IMR-90 (cell line): ENCODE measurements around the gene PSENEN. TPM values are rescaled to one million over a fixed set of nuclear protein-coding genes. Genes with fewer than 3 reads are reported as not detected.

Experiments
- ATAC-seq: fragments of 200-7000 bp; cut with Tn5 transposase; 2 replicates; pipeline ENCODE4 v1.9.1; 2020; ENCODE audit warnings: low read depth, mild to moderate bottlenecking, moderate library complexity
- BruUV-seq: library from RNA; stranded (reverse); fragments of 400-500 nt; replicated peaks from 2 replicates; lab custom pipeline; 2021; lab: Mats Ljungman, UMichigan
- CTCF ChIA-PET: fragments of 300-600 bp; formaldehyde crosslinking; extraction: SDS; loops from one replicate; lab custom pipeline; 2021; ENCODE audit warnings: antibody characterized with exemption; lab: Yijun Ruan, JAX
- POLR2A ChIA-PET: fragments of 300-600 bp; sonication (Branson Sonifier 250); formaldehyde crosslinking; loops from one replicate; lab custom pipeline; 2022; ENCODE audit warnings: antibody characterized with exemption; ENCODE audit not compliant: unreplicated experiment; lab: Charles Lee
- DNase-seq: peaks from one replicate; pipeline ENCODE4 v3.0.0; 2013
- H2AFZ ChIP-seq: replicated peaks from 2 replicates; pipeline ENCODE3; 2013; ENCODE audit warnings: low read length, mild to moderate bottlenecking; ENCODE audit not compliant: poor library complexity
- H2AK5ac ChIP-seq: 2 replicates; pipeline ENCODE4 v1.6.1; 2013; ENCODE audit warnings: low read depth, low read length, inconsistent platforms
- H2AK9ac ChIP-seq: replicated peaks from 2 replicates; pipeline ENCODE3; 2013; ENCODE audit warnings: mild to moderate bottlenecking, low read depth, low read length, moderate library complexity; ENCODE audit not compliant: poor library complexity
- H2BK120ac ChIP-seq: 2 replicates; pipeline ENCODE4 v1.6.1; 2013; ENCODE audit warnings: low read depth, low read length, inconsistent platforms
- H2BK15ac ChIP-seq: 3 replicates; pipeline ENCODE4 v1.6.1; 2013; ENCODE audit warnings: low read depth, low read length, inconsistent platforms
- H2BK20ac ChIP-seq: 2 replicates; pipeline ENCODE4 v1.6.1; 2013; ENCODE audit warnings: low read depth, mild to moderate bottlenecking, inconsistent platforms, low read length, moderate library complexity
- H2BK5ac ChIP-seq: 2 replicates; pipeline ENCODE4 v1.6.1; 2013; ENCODE audit warnings: mild to moderate bottlenecking, low read depth, low read length, inconsistent platforms; ENCODE audit not compliant: poor library complexity, severe bottlenecking
- H3K14ac ChIP-seq: replicated peaks from 2 replicates; pipeline ENCODE4 v1.6.1; 2013; ENCODE audit warnings: low read depth, low read length, inconsistent platforms
- H3K18ac ChIP-seq: 2 replicates; pipeline ENCODE4 v1.6.1; 2013; ENCODE audit warnings: low read depth, low read length, control low read depth
- H3K23ac ChIP-seq: 2 replicates; pipeline ENCODE4 v1.6.1; 2013; ENCODE audit warnings: low read depth, low read length, inconsistent platforms
- H3K27ac ChIP-seq: 2 replicates; pipeline ENCODE4 v1.5.1; 2013; ENCODE audit warnings: mild to moderate bottlenecking, control low read depth, low read length; ENCODE audit not compliant: insufficient read depth
- H3K27me3 ChIP-seq: 2 replicates; pipeline ENCODE4 v1.6.1; 2013; ENCODE audit warnings: low read length; ENCODE audit not compliant: control insufficient read depth, insufficient read depth
- H3K36me3 ChIP-seq: 2 replicates; pipeline ENCODE4 v1.6.1; 2013; ENCODE audit warnings: low read length, mixed read lengths; ENCODE audit not compliant: control insufficient read depth, insufficient read depth
- H3K4ac ChIP-seq: 2 replicates; pipeline ENCODE4 v1.6.1; 2013; ENCODE audit warnings: low read depth, low read length, inconsistent platforms
- H3K4me1 ChIP-seq: 2 replicates; pipeline ENCODE4 v1.6.1; 2013; ENCODE audit warnings: low read length, mixed read lengths; ENCODE audit not compliant: control insufficient read depth, insufficient read depth
- H3K4me2 ChIP-seq: 2 replicates; pipeline ENCODE4 v1.6.1; 2013; ENCODE audit warnings: low read depth, mild to moderate bottlenecking, control low read depth, low read length, moderate library complexity
- H3K4me3 ChIP-seq: 2 replicates; pipeline ENCODE4 v1.5.1; 2013; ENCODE audit warnings: low read depth, mild to moderate bottlenecking, control low read depth, low read length, moderate library complexity; ENCODE audit not compliant: insufficient read depth
- H3K56ac ChIP-seq: 2 replicates; pipeline ENCODE4 v1.6.1; 2013; ENCODE audit warnings: low read length, inconsistent platforms; ENCODE audit not compliant: insufficient read depth; ENCODE audit errors: extremely low read depth
- H3K79me1 ChIP-seq, 2 experiments: 2 replicates each; pipeline ENCODE4 v1.6.1; 2013; ENCODE audit warnings: low read length in 2 of 2, inconsistent platforms in 1 of 2, low read depth in 1 of 2
- H3K9ac ChIP-seq: 2 replicates; pipeline ENCODE4 v1.6.1; 2013; ENCODE audit warnings: low read depth, low read length, control low read depth
- H3K9me1 ChIP-seq: 2 replicates; pipeline ENCODE4 v1.6.1; 2013; ENCODE audit warnings: low read length, inconsistent platforms; ENCODE audit not compliant: insufficient read depth
- H3K9me3 ChIP-seq: 2 replicates; pipeline ENCODE4 v1.6.1; 2013; ENCODE audit warnings: low read length; ENCODE audit not compliant: control insufficient read depth, insufficient read depth
- H4K20me1 ChIP-seq: 2 replicates; pipeline ENCODE4 v1.6.1; 2013; ENCODE audit warnings: low read length, inconsistent platforms; ENCODE audit not compliant: insufficient read depth
- H4K5ac ChIP-seq: 2 replicates; pipeline ENCODE4 v1.6.1; 2013; ENCODE audit warnings: mild to moderate bottlenecking, low read depth, low read length, control low read depth
- H4K8ac ChIP-seq, 2 experiments: 2 replicates each; pipeline ENCODE4 v1.6.1; 2013; ENCODE audit warnings: low read depth in 2 of 2, low read length in 2 of 2, control low read depth in 1 of 2, inconsistent platforms in 1 of 2
- H4K91ac ChIP-seq: 2 replicates; pipeline ENCODE4 v1.6.1; 2013; ENCODE audit warnings: low read depth, low read length, inconsistent platforms; ENCODE audit not compliant: insufficient read depth
- BHLHE40 ChIP-seq: fragments of 150-350 bp; IDR thresholded peaks from 2 replicates; pipeline ENCODE4 v1.6.1; 2016; ENCODE audit warnings: mild to moderate bottlenecking, low read depth, low read length
- CEBPB ChIP-seq: IDR thresholded peaks from 2 replicates; pipeline ENCODE4 v1.6.1; 2012; ENCODE audit warnings: low read depth, low read length, improper control_type of control experiment
- FOS ChIP-seq: fragments of 150-350 bp; IDR thresholded peaks from 2 replicates; pipeline ENCODE4 v1.6.1; 2016; ENCODE audit warnings: low read depth, low read length
- MAZ ChIP-seq: IDR thresholded peaks from 2 replicates; pipeline ENCODE4 v1.6.1; 2012; ENCODE audit warnings: low read depth, mild to moderate bottlenecking, low read length, improper control_type of control experiment, moderate library complexity, borderline replicate concordance
- MXI1 ChIP-seq: IDR thresholded peaks from 2 replicates; pipeline ENCODE4 v1.6.1; 2012; ENCODE audit warnings: low read depth, mild to moderate bottlenecking, low read length, moderate library complexity, borderline replicate concordance
- POLR2A ChIP-seq: IDR thresholded peaks from 2 replicates; pipeline ENCODE4 v1.6.1; 2012; ENCODE audit warnings: mild to moderate bottlenecking, low read depth, low read length
- USF2 ChIP-seq: fragments of 150-350 bp; IDR thresholded peaks from 2 replicates; pipeline ENCODE4 v1.6.1; 2017; ENCODE audit warnings: mild to moderate bottlenecking, antibody characterized with exemption, low read length, low read depth
- WGBS, 2 experiments: methylation state at CpG; one replicate each; pipeline versions ENCODE4 v1.1.5 to v1.1.7; 2013; ENCODE audit warnings: missing lambda C conversion rate in 2 of 2; ENCODE audit not compliant: insufficient read length in 1 of 2; ENCODE audit errors: extremely low coverage in 2 of 2; 5-methylcytosine and 5-hydroxymethylcytosine counted together
- dilution Hi-C: fragments of 300-500 bp; cut with HindIII; formaldehyde crosslinking; loops from one replicate; pipeline ENCODE4 v1.14.3; 2018; ENCODE audit warnings: low sequenced_read_pairs; ENCODE audit not compliant: unreplicated experiment
- in situ Hi-C: fragments of 300-500 bp; cut with MboI; formaldehyde crosslinking; loops from 3 replicates; pipeline ENCODE4 v1.14.3; 2019; ENCODE audit warnings: low sequenced_read_pairs, inconsistent platforms, mixed read lengths
- intact Hi-C: fragments of 100-400 bp; cut with micrococcal nuclease; formaldehyde crosslinking; loops from 2 replicates; pipeline ENCODE4 v1.10.0; 2022
- polyA plus RNA-seq, 3 experiments: library from polyadenylated mRNA; depleted of rRNA; stranded (reverse); fragments of >200 nt; gene quantifications; 2 replicates each; pipeline ENCODE4 v1.2.3, GENCODE V29; 2012; ENCODE audit warnings: low replicate concordance in 1 of 3
- total RNA-seq: library from RNA; depleted of rRNA; stranded (reverse); fragments of >200 nt; gene quantifications from 2 replicates; pipeline ENCODE4 v1.2.3, GENCODE V29; 2012

PSENEN gene
- total and polyA plus RNA-seq, 2 of the 4 experiments (the other 2 are of a cell fraction): 9.0 to 47.0 TPM

GRCh38 chr19:35755550-35756376, 10.3 kb downstream of the PSENEN start:
- Histone ChIP-seq H4K20me1 (peaks cover 6% of the 10 kb centered on the region; the same call in 1 of the 2 replicates), H4K5ac (peak overlapping the region; percentile 89), H3K14ac (peak overlapping the region; percentile 88), H2AFZ (peak overlapping the region; percentile 96), H3K4me3 (peak overlapping the region; percentile 50), H3K4me1 (peaks cover 13% of the 10 kb centered on the region), H3K9me1 (peaks cover 18% of the 10 kb centered on the region; the same call in 1 of the 2 replicates), H3K56ac (peak overlapping the region; percentile 80; the same call in 1 of the 2 replicates), H3K18ac (peak overlapping the region; percentile 74), H3K23ac (peak overlapping the region; percentile 94), H3K9ac (peak overlapping the region; percentile 90), H2BK15ac (no peak overlapping the region; the same call in 2 of the 3 replicates), H2AK9ac (peak overlapping the region; percentile 95), H3K4ac (peak overlapping the region; percentile 91), H2AK5ac (peak overlapping the region; percentile 91), H3K27me3 (no peaks in the 10 kb centered on the region), H2BK20ac (no peak overlapping the region), H2BK5ac (peak overlapping the region; percentile 96), H3K79me1 (peaks cover 32 to 70% of the 10 kb centered on the region in 2 experiments), H3K9me3 (no peaks in the 10 kb centered on the region), H4K8ac (peak overlapping the region; percentile 78 to 94), H4K91ac (peak overlapping the region; percentile 92), H3K27ac (peak overlapping the region; percentile 97), H3K36me3 (peaks cover 29% of the 10 kb centered on the region), H3K4me2 (peak overlapping the region; percentile 93), H2BK120ac (peak overlapping the region; percentile 69)
- TF ChIP-seq POLR2A: peak; percentile 1; the same call in 1 of the 2 replicates
- peak; percentile 17; the same call in 1 of the 2 replicates for TF ChIP-seq BHLHE40
- peak; percentile 61; the same call in 1 of the 2 replicates for TF ChIP-seq MAZ
- TF ChIP-seq MXI1: peak; percentile 88; the same call in 1 of the 2 replicates
- TF ChIP-seq CEBPB: no peak
- peak; percentile 19; the same call in 1 of the 2 replicates for TF ChIP-seq USF2
- TF ChIP-seq FOS: no peak
- 5% methylated on average over 38 of the region's 74 CpGs; no CpG with 5 or more reads in 1 of the 2 experiments for WGBS, 2 experiments
- no TSS peak for BruUV-seq
- in situ Hi-C loops (no loop called here), intact Hi-C loops (loop anchor here (5.0 kb wide), 1 partner anchor 177 kb away; no protein-coding TSS in a partner anchor), dilution Hi-C loops (no loop called here)
- DNase-seq (peak; percentile 55), ATAC-seq (peak; percentile 8)
- ChIA-PET CTCF (no interaction called here), POLR2A (interaction anchor here (0.6 to 1.0 kb wide), 2 partner anchors 8 to 488 kb away, joined by 4 to 5 read pairs; partner anchors contain the start of gene LIN37)
